Measurements from ENCODE around the gene GPR61.

- no peak for TF ChIP-seq CTCF (IDR thresholded peaks at IDR 0.05)
- no peak for TF ChIP-seq POLR2A (IDR thresholded peaks at IDR 0.05)
Observed at GRCh38 chr1:109517337-109517736, 22.3 kb upstream of the GPR61 start.
